Measurements from ENCODE around the gene OSBPL7.

The OSBPL7 gene

DNA sequence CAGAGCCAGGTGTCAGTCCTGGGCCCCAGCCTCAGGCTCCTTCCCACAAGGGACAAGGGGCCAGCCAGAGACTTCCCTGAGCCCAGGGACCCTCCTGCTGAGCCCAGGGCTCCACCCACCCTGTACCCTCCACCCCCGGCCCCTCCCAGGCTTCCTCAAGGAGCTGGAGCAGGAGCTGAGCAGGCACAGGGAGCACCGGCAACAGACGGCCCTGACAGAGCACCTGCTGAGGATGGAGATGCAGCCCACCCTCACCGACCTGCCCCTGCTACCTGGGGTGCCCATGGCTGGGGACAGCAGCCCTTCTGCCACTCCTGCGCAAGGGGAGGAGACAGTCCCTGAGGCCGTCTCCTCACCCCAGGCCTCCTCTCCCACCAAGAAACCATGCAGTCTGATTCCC, 15.0 kb upstream of the OSBPL7 start:
- H3K4me3 ChIP-seq (ENCODE audit: low read depth, low read length), result no peak overlapping the region
- TF ChIP-seq, protein P1, sequence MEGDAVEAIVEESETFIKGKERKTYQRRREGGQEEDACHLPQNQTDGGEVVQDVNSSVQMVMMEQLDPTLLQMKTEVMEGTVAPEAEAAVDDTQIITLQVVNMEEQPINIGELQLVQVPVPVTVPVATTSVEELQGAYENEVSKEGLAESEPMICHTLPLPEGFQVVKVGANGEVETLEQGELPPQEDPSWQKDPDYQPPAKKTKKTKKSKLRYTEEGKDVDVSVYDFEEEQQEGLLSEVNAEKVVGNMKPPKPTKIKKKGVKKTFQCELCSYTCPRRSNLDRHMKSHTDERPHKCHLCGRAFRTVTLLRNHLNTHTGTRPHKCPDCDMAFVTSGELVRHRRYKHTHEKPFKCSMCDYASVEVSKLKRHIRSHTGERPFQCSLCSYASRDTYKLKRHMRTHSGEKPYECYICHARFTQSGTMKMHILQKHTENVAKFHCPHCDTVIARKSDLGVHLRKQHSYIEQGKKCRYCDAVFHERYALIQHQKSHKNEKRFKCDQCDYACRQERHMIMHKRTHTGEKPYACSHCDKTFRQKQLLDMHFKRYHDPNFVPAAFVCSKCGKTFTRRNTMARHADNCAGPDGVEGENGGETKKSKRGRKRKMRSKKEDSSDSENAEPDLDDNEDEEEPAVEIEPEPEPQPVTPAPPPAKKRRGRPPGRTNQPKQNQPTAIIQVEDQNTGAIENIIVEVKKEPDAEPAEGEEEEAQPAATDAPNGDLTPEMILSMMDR (conservative IDR thresholded peaks at IDR 0.05; ENCODE audit: low read depth, low read length), result no peak
- DNase-seq (ENCODE audit: low read depth), result no peak

DNA sequence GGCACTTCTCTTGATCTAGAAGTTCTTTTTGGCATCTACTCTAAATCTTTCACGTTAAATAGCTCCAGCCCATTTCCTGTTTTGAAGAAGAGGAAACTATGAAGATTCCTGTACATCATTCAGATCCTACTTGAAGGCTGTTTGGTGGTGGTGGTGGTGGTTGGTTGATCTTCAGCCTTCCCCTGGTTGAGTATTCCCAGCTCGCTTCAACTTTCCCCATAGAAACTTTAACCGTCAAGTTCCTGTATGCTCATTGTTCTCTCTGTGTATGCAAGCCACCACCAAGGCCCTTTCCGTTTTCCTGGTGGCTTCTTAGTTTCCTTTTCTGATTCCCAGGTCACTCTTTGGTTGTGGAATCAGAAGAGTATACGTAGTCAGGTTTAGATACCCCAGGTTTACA, 13.2 kb upstream of the OSBPL7 start:
- DNase-seq (ENCODE audit: low read depth), result no peak
- no peak overlapping the region for H3K4me3 ChIP-seq (ENCODE audit: low read depth, low read length)
- TF ChIP-seq, protein P1 (conservative IDR thresholded peaks at IDR 0.05; ENCODE audit: low read depth, low read length), result no peak

DNA sequence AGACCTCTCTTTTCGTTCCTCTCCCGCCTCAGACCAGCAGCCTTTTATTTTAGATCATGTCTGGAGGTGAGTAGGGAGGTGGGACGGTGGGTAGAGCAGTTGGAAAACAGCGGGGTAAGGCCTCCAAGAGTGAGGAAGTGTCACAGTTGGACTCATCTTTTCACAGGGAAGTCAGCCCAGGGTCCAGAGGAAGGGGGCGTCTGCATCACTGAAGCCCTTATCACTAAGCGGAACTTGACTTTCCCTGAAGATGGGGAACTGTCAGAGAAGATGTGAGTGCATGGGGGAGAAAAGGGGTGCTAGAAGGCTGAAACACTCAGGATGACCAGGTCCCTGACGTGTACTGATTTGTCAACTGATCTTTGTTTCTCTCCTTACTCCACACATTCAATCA, 10.3 kb upstream of the OSBPL7 start:
- peak overlapping the region; percentile 99 for H3K4me3 ChIP-seq (ENCODE audit: low read depth, low read length)
- TF ChIP-seq, protein P1 (conservative IDR thresholded peaks at IDR 0.05; ENCODE audit: low read depth, low read length), result no peak
- DNase-seq (ENCODE audit: low read depth), result no peak

DNA sequence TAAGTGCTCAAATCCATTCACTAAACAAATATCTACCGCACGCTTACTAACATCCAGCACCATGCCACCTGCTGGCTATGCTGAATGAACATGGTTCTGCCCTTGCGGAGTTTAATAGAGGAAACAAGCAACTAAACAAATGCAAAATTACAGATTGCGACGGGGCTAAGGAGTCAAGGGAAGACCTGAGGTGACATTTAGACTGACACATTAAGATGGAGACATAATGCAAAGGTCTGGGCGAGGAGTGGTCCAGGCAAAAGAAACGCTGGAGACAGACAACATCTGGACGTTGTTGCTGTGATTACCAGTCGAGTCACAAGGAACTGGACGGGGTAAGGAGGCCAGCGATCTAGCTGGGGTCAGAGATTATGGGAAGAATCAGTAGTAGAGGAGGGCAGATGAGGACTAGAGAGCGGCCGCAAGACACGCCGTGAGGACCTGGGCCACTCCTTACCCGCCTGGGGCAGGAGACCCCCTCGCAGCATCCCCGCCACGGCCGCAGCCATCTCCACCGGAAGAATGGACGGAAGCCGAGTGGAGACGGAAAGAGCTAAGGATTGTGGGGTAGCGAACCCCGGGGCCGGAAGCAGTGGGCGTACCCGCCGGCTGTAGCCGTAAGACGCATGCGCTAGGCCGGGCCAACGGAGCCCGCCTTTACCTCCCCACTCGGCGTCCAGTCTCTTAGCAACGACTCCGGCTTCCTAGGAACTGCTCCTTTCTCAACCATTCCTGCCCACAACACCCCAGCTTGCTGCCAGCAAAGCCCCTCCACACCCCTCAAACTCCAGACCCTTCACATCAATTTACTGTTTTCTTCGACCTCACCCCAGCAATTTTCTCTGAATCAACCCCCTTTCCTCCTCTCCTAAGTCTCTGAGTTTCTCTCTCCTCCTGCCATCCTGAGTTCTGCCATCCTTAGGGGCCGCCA, 9.7 kb upstream of the OSBPL7 start, which contains the start of the genes LRRC46 and MRPL10:
Gene LRRC46, plus strand, starts transcription at position 668 of the 931 bp plus-strand sequence. CDS start 320 bp downstream, outside the sequence.
Gene MRPL10, minus strand, starts transcription at position 539 of the 931 bp plus-strand sequence. Its CDS starts 30 bp downstream, at position 509.
- DNase-seq (ENCODE audit: low read depth), result peak; percentile 95
- TF ChIP-seq, protein P1 (conservative IDR thresholded peaks at IDR 0.05; ENCODE audit: low read depth, low read length), result peak; percentile 61
- H3K4me3 ChIP-seq (ENCODE audit: low read depth, low read length), result peak within 1 kb of the TSS; percentile 99

DNA sequence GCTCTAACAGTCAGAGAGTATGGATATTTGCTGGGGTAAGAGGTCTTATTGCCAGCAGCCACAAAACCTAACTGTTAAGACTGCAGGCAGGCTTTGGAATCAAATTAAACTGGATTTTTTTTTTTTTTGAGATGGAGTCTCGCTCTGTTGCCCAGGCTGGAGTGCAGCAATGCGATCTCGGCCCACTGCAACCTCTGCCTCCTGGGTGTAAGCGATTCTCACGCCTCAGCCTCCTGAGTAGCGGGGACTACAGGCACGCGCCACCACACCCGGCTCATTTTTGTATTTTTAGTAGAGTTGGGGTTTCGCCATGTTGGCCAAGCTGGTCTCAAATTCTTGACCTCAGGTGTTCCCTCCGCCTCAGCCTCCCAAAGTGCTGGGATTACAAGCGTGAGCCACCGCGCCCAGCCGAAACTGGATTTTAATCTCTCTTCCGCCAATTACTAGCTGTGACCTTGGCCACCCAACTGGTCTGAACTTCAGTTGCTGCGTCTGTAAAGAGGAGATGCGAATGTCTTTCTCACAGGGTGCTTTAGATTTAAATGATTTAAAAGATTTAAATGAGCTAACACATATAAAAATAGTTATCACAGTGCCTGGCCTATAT, 8.9 kb upstream of the OSBPL7 start:
- peak overlapping the region; percentile 99 for H3K4me3 ChIP-seq (ENCODE audit: low read depth, low read length)
- TF ChIP-seq, protein P1 (conservative IDR thresholded peaks at IDR 0.05; ENCODE audit: low read depth, low read length), result no peak

DNA sequence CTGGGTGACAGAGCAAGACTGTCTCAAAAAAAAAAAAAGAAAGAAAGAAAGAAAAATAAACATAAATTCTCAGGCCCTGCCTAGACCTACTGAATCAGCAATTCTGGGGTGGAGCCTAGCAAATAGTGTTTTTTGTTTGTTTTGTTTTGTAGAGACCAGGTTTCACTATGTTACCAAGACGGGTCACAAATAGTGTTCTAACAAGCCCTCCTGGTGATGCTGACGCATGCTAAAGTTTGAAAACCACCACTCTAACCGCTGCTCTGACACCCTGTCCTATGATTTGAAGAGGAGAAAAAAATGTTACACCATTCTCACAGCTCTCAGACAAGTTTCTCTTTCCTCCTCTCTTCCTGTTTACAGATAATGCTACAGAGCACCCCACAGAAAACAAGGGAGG, 8.3 kb upstream of the OSBPL7 start:
- TF ChIP-seq, protein P1 (conservative IDR thresholded peaks at IDR 0.05; ENCODE audit: low read depth, low read length), result no peak
- peak; percentile 63 for DNase-seq (ENCODE audit: low read depth)
- H3K4me3 ChIP-seq (ENCODE audit: low read depth, low read length), result no peak overlapping the region

More for the DNA sequence above, 8.9 kb upstream of the OSBPL7 start:
- DNase-seq (ENCODE audit: low read depth), result no peak

Measured in choroid plexus epithelial cell (primary cell).